Ecto neural progenitor cell (in vitro differentiated cells): ENCODE measurements around the gene ZNF211.

Experiments used
- DNase-seq: peaks from one replicate; pipeline ENCODE4 v3.0.0-alpha.2; 2018; ENCODE audit warnings: low spot score

Gene ZNF211

GRCh38 chr19:57632987-57633831 is at the start of gene ZNF211:
ZNF211 (plus strand) TSS chr19:57633168; CDS start chr19:57633347, 179 bp downstream.
- DNase-seq = peak; percentile 94

GRCh38 chr19:57583521-57584416 is 49.2 kb upstream of the ZNF211 start, which contains the start of gene ZIK1:
ZIK1 (plus strand) TSS chr19:57584145; CDS start chr19:57584357, 212 bp downstream.
- DNase-seq = peak; percentile 94

GRCh38 chr19:57587529-57587928 is 45.4 kb upstream of the ZNF211 start:
- no peak for DNase-seq

GRCh38 chr19:57599377-57599760 is 33.6 kb upstream of the ZNF211 start:
- DNase-seq = no peak

GRCh38 chr19:57599761-57600383 is 33.1 kb upstream of the ZNF211 start, which contains the start of gene ZNF530:
ZNF530 (plus strand) TSS chr19:57599885; CDS start chr19:57604346, 4,461 bp downstream.
- peak; percentile 90 for DNase-seq

GRCh38 chr19:57606931-57607330 is 26.0 kb upstream of the ZNF211 start:
- DNase-seq = no peak

GRCh38 chr19:57611113-57611512 is 21.9 kb upstream of the ZNF211 start:
- DNase-seq = no peak

GRCh38 chr19:57613941-57614743 is 18.8 kb upstream of the ZNF211 start, which contains the start of gene ZNF134:
ZNF134 (plus strand) TSS chr19:57614242; CDS start chr19:57619469, 5,227 bp downstream.
- peak; percentile 89 for DNase-seq

- no peak for DNase-seq
Observed at GRCh38 chr19:57615346-57615745, 17.6 kb upstream of the ZNF211 start.

- DNase-seq = no peak
Observed at GRCh38 chr19:57620673-57621348, 12.2 kb upstream of the ZNF211 start.

- DNase-seq = no peak
Observed at GRCh38 chr19:57623091-57623490, 9.9 kb upstream of the ZNF211 start.

- no peak for DNase-seq
Observed at GRCh38 chr19:57633832-57634131, 814 bp downstream of the ZNF211 start.

GRCh38 chr19:57637379-57637778 is 4.4 kb downstream of the ZNF211 start:
- no peak for DNase-seq

- DNase-seq = no peak
Observed at GRCh38 chr19:57641715-57642234, 8.8 kb downstream of the ZNF211 start.

GRCh38 chr19:57642396-57643046 is 9.6 kb downstream of the ZNF211 start:
- DNase-seq = no peak

GRCh38 chr19:57643734-57644133 is 10.8 kb downstream of the ZNF211 start:
- DNase-seq = no peak

GRCh38 chr19:57648331-57649003 is 15.5 kb downstream of the ZNF211 start:
- no peak for DNase-seq

GRCh38 chr19:57651654-57651996 is 18.7 kb downstream of the ZNF211 start:
- DNase-seq = no peak

GRCh38 chr19:57653689-57654088 is 20.7 kb downstream of the ZNF211 start:
- no peak for DNase-seq

- no peak for DNase-seq
Observed at GRCh38 chr19:57655443-57655842, 22.5 kb downstream of the ZNF211 start.
